ENCODE data around the gene ZNF486.

GRCh38 chr19:20209051-20209450 is 42.0 kb downstream of the ZNF486 start:
- no peak for TF ChIP-seq POLR2A (IDR thresholded peaks at IDR 0.05)
- TF ChIP-seq POLR2AphosphoS5 (IDR thresholded peaks at IDR 0.05), result no peak
- TF ChIP-seq CTCF (IDR thresholded peaks at IDR 0.05), result no peak
- TF ChIP-seq EP300 (IDR thresholded peaks at IDR 0.05), result no peak
